GM21360 (cell line): ENCODE data around the gene GLB1L3.

Source experiments
- ATAC-seq: cut with Tn5 transposase; IDR thresholded peaks from one replicate; pipeline ENCODE4 v1.9.1; 2021; ENCODE audit warnings: mild to moderate bottlenecking, moderate library complexity; ENCODE audit not compliant: unreplicated experiment

The GLB1L3 gene

DNA sequence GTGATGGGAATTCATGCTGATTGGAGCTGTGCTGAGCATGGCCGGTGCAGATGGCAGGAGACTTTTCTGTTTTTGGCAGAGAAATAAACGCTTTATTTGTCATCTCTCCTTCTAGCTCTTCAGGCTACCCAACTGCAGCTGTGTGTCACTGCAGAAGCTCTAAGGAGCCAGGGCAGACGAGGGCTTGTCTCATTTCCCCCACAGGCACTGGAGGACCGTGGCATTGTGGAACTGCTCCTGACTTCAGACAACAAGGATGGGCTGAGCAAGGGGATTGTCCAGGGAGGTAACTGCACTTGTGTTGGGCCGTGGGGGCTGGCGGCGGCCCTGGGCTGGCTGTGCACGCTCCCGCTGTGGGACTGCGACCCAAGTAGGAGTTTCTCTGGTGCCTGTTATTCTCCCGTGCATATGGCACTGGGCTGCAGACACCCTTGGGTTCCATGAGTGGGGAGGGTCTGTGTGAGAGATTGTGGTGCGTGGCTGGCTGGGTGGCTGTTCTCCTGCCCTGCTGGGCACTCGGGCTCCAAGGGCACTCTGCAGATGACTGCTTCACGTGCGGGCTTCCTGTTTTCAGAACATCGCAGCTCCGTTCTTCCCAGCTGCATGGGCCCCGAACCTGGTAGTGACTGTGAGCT is 82.8 kb downstream of the GLB1L3 start:
- ATAC-seq, result no peak

DNA sequence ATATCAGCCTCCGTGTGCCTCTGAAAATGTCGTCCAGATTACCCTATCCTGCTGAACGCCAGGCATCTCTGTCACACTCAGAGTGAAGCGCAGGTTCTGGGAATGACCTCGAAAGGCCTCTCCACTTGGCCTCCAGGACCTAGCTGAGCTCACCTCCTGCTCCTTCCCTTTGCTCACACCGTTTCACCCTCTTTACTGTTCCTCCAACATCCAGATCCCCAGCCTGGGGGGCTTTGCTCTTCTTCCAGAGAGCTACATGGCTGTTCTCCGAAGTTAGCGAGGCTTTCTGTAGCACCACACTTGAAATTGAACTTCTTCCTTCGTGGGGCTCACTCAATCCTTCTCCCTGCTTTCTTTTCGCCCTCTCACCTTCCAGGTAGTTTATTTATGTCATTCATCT is 83.5 kb downstream of the GLB1L3 start:
- no peak for ATAC-seq

DNA sequence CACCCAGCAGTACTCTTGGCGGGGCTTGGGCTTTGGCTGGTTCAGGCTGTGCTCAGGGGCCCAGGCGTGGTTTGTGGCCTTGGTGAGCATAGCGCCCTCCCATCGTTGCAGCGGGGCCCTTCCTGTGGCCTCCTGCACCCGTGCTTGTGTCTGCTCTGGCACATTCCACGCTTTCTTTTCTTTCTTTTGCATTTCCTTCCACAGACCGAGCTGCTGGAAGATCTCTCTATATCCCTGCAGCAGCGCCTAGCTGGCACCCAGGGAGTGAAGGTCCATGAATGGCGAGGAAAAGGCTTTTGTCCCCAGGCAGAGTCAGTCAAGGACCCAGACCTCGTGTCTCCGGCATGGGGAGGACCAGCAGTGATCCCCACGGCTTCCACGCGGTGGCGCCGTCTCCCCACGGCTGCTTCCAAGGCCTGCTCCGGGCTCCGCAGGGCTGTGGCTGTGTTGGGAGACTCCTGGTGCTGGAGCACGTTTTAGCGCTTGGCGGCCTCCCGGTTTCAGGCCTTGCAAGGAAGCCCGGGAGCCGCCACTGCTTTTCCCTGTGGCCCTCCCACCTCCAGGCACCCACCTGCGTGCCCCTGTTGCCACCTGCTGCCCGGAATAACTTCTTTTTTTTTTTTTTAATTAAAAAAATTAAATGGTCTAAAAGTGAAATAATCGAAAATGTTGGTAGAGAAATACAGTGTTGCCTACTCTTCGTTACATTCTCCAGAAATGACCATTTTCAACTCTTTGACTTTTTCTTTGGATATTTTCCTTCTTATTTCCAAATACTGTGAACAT is 84.1 kb downstream of the GLB1L3 start:
- ATAC-seq, result no peak

DNA sequence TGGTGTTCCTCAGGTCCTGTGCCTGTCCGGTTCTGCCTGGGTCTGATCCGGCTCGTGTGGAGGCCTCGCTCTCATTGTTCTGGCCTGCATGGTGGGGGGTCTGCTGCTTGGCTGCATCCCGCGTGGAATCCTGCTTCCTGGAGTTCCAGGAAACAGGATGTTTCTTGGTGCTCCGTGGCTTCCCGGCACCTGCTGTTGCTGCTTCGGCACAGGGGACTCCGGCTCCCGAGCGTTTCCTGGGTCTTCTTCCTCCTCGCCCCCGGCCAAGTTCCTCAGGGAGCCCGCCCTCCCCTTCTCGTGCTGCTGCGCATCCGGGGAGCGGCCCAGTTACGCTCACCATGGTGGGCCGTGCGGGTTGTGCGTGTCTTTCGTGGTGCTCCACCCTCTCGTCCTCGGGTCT is 85.5 kb downstream of the GLB1L3 start:
- ATAC-seq, result no peak

DNA sequence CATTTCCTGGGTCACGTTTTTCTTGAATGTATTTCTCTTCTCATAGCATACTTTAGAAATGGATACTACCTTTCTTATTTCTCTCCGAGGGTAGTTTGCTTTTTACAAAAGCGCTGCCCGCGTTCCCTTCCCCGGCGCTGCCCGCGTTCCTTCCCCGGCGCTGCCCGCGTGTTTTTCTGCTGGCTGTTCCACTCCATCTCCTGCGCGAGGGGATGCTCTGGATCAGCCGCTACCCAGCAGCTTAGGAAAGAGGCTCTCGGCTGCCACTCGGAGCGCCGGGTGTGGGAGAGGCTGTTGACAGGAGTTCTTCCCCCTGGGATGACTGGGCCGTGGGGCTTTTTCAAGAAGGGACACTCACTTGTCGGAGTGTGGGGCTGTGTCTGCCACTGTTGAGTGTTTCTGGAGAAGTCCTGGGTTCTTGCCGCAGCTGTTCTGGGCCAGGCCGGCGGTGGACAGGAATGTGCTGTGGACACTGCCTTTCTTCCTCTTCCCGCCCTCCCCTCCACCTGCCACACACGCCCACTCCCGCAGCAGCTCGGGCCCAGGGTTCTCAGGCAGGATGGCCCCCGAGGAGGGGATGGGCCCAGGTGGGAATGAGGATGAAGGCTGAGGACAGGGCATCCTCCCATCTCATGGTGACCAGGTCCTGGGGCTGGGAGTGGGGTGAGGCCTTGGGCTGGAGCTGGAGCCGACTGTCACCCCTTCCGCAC is 86.2 kb downstream of the GLB1L3 start:
- no peak for ATAC-seq

DNA sequence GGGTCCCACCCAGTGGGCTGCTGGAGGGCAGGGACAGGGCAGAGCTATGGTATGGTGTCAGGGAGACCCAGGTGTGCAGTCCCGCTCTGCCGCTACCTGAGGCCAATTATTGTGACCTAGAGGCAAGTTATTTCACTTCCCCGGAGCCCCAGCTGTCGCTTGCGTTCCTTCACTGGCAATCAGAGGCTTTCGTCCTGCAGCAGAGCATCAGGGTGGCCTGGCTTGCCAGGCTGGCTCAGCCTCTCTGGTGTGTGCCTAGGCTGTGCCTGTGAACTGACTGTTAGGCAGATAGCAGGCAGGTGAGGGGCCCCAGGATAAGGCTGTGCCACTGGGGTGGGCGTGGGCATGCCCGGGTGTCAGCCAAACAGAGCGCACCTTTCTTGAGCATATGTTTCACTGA is 87.0 kb downstream of the GLB1L3 start:
- ATAC-seq, result no peak

DNA sequence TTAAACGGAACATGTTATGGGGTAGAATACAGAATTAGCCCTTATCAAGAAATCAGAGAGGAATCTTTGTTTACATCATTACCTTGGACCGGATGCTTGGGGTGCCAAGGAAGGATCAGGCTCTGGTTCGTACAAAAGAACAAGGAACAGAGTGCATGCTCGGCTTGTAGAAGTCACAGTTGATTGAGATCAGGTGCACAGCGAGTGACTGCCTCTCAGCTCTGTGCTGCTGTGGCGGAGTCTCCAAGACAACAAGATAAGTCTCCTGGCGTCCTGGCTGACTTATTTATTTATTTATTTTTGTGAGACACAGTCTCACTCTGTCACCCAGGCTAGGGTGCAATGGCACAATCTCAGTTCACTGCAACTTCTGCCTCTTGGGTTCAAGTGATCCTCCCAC is 87.4 kb downstream of the GLB1L3 start:
- ATAC-seq, result no peak

DNA sequence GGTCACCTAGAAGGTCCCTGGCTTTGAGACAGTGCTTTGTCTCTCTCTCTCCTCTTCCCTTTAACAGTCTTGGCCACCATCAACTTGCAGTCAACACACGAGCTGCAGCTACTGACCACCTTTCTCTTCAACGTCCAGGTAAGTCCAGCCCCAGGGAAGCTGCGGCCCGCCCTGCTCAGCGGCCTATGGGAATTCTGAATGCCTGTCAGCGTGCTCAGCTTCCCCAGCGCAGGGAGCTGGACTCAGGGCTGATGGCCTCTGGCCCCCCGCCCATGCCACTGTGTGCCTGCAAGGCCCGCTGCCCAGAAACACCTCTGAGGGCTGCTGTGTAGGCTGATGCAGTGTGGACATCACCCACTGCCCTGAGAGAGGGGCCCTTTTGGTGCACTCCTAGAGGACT is 88.1 kb downstream of the GLB1L3 start:
- no peak for ATAC-seq

DNA sequence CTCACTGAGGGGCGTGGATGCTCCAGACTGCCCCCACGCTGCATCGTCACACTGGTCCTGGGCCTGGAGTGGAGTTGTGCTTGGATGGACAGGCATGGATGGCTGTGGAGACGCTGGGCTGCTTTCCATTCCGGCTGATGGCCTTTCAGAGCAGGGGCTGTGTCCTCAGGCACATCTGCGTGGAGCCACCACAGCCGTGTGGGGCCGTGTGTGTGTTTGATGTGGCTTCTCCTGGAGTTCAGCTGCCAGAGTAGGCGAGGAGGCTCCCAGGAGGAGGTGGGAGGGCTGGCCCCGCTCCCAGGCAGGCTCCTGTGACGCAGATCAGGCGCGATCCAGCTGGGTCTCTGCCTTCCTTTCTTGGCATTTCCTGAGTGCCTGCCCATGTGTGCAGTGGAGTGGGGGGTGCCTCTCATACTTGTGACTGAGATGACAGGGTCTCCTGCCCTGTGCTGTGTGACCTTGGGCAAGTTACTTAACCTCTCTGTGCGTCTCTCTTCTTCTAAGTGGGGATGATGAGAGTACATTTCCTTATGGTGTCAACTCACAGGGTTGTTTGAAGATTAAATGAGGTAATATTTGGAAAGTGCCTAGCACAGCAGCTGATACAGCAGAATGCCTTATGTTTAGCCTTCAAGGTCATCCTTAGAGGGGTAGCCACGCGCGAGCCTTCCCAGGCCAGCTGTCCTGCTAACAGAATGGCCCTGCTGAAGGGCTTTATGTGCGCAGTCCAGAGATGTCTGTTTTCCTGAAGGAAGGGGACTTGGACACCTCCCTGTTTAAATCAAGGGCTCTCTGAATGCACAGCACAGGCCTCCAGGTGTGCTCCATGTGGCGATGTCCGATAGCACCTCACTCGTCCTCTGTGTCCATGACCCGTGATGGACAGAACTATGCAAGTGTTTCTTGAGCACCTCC is 89.1 kb downstream of the GLB1L3 start:
- no peak for ATAC-seq

DNA sequence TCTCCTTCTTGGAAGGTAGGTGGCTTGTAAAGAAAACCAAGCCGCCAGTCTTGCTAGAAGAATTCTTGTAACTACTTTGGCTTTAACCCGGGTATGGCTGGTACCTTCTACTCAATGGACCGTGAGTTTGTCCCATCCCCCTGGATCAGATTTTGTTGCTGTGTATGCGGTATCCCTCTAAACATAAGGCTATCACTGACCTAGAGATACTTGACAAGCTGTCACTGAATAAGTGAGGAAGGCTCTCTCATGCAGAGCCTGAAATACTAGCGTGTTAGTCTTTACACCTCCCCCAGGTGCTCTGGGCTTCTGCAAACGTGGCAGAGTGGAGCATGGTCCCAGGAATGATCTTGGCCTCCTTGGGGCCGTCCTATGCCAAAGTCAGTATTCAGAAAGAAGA is 90.1 kb downstream of the GLB1L3 start:
- no peak for ATAC-seq

DNA sequence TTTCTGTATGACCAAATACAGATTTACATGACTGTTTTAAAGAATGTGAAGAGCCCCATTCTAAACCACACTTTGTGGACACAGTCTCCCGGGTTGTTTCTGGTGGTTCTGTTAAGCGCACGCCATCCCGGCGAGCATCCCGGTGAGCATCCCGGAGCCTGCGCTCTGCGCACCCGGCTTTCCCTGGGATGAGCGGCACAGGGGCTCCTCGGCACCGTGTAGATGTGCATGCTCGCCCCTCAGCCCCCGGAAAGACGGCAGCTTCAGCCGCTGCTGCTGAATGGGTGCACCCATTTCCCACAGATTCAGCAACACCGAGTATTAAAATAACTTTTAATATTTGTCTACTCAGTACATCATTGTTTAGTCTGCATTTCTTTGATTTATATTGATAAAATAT is 91.6 kb downstream of the GLB1L3 start:
- no peak for ATAC-seq
